Neutrophil (primary cell): Measurements from ENCODE around the gene PI3.
"Not testable (repeated sequence)": the region's sequence is repeated elsewhere in the genome, so short reads cannot be mapped to it uniquely, and the experiment has no call there.

ENCODE experiments used
- H3K27ac ChIP-seq: fragments of 200-600 bp; sonication (generic); 2 replicates; pipeline ENCODE4 v1.5.1; 2016; ENCODE audit warnings: mild to moderate bottlenecking, moderate library complexity
- H3K27me3 ChIP-seq: fragments of 200-600 bp; sonication (generic); 2 replicates; pipeline ENCODE4 v1.6.0; 2016; ENCODE audit warnings: mild to moderate bottlenecking
- H3K36me3 ChIP-seq: fragments of 200-600 bp; sonication (generic); 2 replicates; pipeline ENCODE4 v1.5.1; 2017
- H3K4me1 ChIP-seq, 2 experiments: fragments of 200-600 bp in 1 of 2; sonication (generic) in 1 of 2; 1 replicate in 1 of 2; 2 replicates in 1 of 2; pipeline versions ENCODE4 v1.5.1 to v1.6.1; 2013 to 2016; ENCODE audit warnings: low read depth in 1 of 2, low read length in 1 of 2, mild to moderate bottlenecking in 1 of 2, moderate library complexity in 1 of 2; ENCODE audit not compliant: control insufficient read depth in 1 of 2, insufficient read depth in 1 of 2
- H3K4me3 ChIP-seq, 2 experiments: fragments of 200-600 bp in 1 of 2; sonication (generic) in 1 of 2; 1 replicate in 1 of 2; 2 replicates in 1 of 2; pipeline ENCODE4 v1.5.1; 2013 to 2016; ENCODE audit warnings: low read depth in 1 of 2, low read length in 1 of 2, mild to moderate bottlenecking in 1 of 2, moderate library complexity in 1 of 2
- H3K9me3 ChIP-seq: fragments of 200-600 bp; sonication (generic); 2 replicates; pipeline ENCODE4 v1.5.1; 2016
- TF ChIP-seq, protein P1 (sequence below): fragments of 200-600 bp; sonication (generic); IDR thresholded peaks from 2 replicates; pipeline ENCODE4 v1.5.1; 2016; ENCODE audit warnings: antibody characterized with exemption

PI3 gene, protein sequence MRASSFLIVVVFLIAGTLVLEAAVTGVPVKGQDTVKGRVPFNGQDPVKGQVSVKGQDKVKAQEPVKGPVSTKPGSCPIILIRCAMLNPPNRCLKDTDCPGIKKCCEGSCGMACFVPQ

DNA sequence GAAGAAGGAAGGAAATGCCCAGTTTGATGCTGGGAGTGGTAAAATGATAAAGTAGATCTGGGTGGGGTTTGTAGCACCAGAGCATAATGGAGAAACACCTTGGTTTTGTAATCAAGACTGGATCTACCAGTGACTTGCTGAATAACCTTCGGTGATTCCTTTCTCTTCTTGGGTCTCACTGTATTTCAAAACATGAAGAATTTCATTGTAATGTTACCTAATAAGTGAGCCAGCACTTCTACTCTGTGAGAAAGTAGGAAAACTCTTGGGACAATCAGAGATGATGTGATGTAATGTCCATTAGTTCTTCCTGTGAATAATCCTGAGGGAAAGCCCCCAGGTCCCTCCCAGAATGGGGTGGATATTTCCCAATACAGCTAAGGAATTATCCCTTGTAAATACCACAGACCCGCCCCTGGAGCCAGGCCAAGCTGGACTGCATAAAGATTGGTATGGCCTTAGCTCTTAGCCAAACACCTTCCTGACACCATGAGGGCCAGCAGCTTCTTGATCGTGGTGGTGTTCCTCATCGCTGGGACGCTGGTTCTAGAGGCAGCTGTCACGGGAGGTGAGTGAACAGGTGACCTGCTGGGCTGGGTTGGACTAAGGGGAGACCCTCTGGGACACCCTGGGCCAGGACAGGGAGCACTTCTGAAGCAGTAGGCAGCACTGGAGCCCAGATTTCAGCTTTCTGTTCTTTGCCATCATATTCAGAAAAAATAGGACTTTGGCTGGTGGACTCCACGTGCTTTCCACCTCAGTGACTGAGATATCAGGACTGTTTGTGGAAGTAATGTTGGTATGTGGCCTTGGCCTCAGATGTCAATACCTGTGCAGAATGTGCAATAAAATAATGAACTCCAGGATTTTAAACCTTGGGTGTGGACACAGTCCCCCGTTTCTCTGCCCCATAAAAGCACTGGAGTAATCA is at the start of gene PI3:
PI3 (plus strand) TSS at position 469 of the 931 bp plus-strand sequence; CDS start at position 490, 21 bp downstream.
- peak within 1 kb of the TSS in 1 of 2 experiments; percentile 8 for H3K4me3 ChIP-seq
- TF ChIP-seq, protein P1, sequence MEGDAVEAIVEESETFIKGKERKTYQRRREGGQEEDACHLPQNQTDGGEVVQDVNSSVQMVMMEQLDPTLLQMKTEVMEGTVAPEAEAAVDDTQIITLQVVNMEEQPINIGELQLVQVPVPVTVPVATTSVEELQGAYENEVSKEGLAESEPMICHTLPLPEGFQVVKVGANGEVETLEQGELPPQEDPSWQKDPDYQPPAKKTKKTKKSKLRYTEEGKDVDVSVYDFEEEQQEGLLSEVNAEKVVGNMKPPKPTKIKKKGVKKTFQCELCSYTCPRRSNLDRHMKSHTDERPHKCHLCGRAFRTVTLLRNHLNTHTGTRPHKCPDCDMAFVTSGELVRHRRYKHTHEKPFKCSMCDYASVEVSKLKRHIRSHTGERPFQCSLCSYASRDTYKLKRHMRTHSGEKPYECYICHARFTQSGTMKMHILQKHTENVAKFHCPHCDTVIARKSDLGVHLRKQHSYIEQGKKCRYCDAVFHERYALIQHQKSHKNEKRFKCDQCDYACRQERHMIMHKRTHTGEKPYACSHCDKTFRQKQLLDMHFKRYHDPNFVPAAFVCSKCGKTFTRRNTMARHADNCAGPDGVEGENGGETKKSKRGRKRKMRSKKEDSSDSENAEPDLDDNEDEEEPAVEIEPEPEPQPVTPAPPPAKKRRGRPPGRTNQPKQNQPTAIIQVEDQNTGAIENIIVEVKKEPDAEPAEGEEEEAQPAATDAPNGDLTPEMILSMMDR: no peak
- H3K9me3 ChIP-seq: no peaks in the 10 kb centered on the region
- H3K27ac ChIP-seq: peak within 1 kb of the TSS; percentile 99
- H3K4me1 ChIP-seq: peaks cover 65 to 67% of the 10 kb centered on the region in 2 experiments
- H3K36me3 ChIP-seq: no peaks in the 10 kb centered on the region
- no peaks in the 10 kb centered on the region for H3K27me3 ChIP-seq

DNA sequence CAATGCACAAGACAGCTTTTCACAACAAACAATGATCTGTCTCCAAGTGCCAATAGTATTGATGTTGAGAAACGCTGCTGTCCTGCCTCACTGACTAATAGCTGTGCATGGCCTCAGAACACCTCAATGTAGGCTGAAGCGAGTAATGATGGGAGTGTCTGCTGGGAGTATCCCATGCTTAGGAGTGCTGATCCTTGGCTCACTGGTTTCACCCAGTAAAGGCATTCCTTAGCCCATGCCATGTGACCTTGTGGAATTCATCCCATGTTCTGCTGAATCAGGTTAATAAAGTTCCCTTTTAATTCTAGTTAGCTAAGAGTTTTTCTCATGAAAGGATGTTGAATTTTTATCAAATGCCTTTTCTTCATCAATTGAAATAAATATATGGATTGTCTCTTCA is 46.6 kb upstream of the PI3 start:
- no peak overlapping the region for H3K27ac ChIP-seq
- no peaks in the 10 kb centered on the region for H3K4me1 ChIP-seq
- no peaks in the 10 kb centered on the region for H3K36me3 ChIP-seq
- H3K4me3 ChIP-seq: no peak overlapping the region
- no peaks in the 10 kb centered on the region for H3K9me3 ChIP-seq
- H3K27me3 ChIP-seq: peaks cover 97% of the 10 kb centered on the region
- TF ChIP-seq, protein P1: no peak

DNA sequence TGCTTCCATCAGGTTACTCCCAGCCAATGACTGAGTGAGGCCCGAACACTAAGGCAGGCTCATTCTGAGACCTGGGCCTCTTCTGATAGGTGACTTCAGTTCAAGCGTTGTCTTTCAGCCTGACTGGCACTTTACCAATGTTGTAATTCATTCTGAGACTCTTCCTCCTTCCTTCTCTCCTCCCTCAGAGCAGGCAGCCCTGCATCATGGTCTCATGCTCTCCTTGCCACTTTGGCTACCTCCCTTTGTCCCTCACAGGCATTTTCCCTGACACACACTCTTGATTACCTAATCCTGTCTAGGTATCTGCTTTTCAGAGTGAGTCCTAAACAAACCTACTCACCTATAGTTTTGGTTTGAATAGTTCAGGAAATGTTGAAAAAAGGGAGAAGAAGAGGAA is 37.8 kb upstream of the PI3 start:
- peaks cover 6 to 11% of the 10 kb centered on the region in 2 experiments for H3K4me1 ChIP-seq
- no peak overlapping the region for H3K27ac ChIP-seq
- peaks cover 33% of the 10 kb centered on the region for H3K27me3 ChIP-seq
- TF ChIP-seq, protein P1: no peak
- no peaks in the 10 kb centered on the region for H3K9me3 ChIP-seq
- H3K36me3 ChIP-seq: no peaks in the 10 kb centered on the region
- H3K4me3 ChIP-seq: no peak overlapping the region

DNA sequence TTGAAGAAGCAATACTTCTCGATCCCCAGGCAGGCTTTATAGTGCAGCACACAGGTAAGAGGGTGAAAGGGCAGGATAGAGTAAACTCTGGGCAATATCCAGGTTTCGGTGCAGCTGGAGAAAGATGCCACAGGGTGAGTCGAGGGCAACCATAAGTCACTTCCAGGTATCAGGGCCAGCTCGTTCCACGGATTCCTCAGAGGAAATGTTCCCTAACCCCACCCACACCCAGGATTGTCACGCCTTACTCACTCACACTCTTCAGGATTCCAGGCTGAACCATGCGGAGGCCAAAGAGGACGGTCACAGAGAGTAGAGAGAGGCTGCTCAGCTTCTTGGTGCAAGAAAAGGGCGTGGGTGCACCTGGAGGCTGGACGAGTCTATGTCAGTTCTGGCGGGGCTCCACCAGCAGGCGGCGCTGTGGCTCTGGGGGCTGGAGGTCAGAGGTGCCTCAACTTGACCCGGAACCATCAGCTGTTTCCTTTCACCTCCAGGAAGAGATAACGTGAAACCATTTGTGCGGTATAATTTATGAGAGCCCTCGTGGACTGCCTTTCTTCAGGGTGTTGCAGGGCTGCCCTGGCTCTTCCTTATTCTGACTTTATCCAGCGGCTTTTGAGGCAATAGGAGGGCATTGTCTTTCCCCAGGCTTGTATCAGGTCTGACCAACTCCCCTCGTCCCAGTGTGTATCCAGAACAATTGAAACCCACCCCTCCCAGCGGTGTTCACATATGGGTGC is 36.0 kb upstream of the PI3 start:
- Histone ChIP-seq H3K36me3 (no peaks in the 10 kb centered on the region), H3K27me3 (peaks cover 15% of the 10 kb centered on the region), H3K27ac (peak overlapping the region; percentile 41), H3K4me3 (peak overlapping the region in 1 of 2 experiments; percentile 13), H3K4me1 (peaks cover 6 to 11% of the 10 kb centered on the region in 2 experiments), H3K9me3 (no peaks in the 10 kb centered on the region)
- TF ChIP-seq, protein P1: peak; percentile 92

DNA sequence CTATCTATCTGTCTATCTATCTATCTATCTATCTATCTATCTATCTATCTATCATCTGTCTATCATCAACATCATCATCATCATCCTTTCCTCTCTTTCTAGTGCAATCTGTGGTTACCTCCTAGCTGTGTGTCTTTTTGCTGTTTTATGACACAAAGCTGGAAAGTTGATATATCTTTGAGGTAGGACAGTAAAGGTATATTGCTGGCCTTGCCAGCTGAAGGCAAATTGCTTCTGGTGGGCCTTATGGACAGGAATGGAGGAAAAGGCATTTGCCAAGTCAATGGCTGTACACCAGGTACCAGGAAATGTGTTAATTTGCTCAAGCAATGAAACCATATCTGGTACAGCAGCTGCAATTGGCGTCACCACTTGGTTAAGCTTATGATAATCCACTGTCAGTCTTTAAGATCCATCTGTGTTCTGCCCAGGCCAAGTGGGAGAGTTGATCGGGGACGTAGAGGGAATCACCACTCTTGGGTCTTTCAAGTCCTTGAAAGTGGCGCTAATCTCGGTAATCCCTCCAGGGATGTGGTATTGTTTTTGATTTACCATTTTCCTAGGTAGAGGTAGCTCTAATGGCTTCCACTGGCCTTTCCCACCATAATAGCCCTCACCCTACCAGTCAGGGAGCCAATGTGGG is 34.8 kb upstream of the PI3 start:
- Histone ChIP-seq H3K4me1 (peaks cover 6 to 11% of the 10 kb centered on the region in 2 experiments), H3K27me3 (peaks cover 17% of the 10 kb centered on the region)
- not testable (repeated sequence) for H3K9me3 ChIP-seq, H3K36me3 ChIP-seq, H3K27ac ChIP-seq, H3K4me3 ChIP-seq
